ENCODE data around the gene CRTC3.

The CRTC3 gene

GRCh38 chr15:90489514-90489913 lies 40.2 kb upstream of the CRTC3 start:
- no peak overlapping the region for H3K4me3 ChIP-seq (ENCODE audit: low read length)
- TF ChIP-seq CTCF (conservative IDR thresholded peaks at IDR 0.05; ENCODE audit: low read depth, low read length): no peak
- no peak for DNase-seq (ENCODE audit: low read depth)

GRCh38 chr15:90489944-90490343 lies 39.8 kb upstream of the CRTC3 start:
- TF ChIP-seq CTCF (conservative IDR thresholded peaks at IDR 0.05; ENCODE audit: low read depth, low read length): no peak
- H3K4me3 ChIP-seq (ENCODE audit: low read length): no peak overlapping the region
- DNase-seq (ENCODE audit: low read depth): no peak

GRCh38 chr15:90493647-90494046 lies 36.1 kb upstream of the CRTC3 start:
- DNase-seq (ENCODE audit: low read depth): no peak
- TF ChIP-seq CTCF (conservative IDR thresholded peaks at IDR 0.05; ENCODE audit: low read depth, low read length): no peak
- H3K4me3 ChIP-seq (ENCODE audit: low read length): no peak overlapping the region

- TF ChIP-seq CTCF (conservative IDR thresholded peaks at IDR 0.05; ENCODE audit: low read depth, low read length): no peak
- DNase-seq (ENCODE audit: low read depth): no peak
- H3K4me3 ChIP-seq (ENCODE audit: low read length): no peak overlapping the region
Observed at GRCh38 chr15:90495067-90495466, 34.7 kb upstream of the CRTC3 start.

- H3K4me3 ChIP-seq (ENCODE audit: low read length): no peak overlapping the region
- TF ChIP-seq CTCF (conservative IDR thresholded peaks at IDR 0.05; ENCODE audit: low read depth, low read length): no peak
- no peak for DNase-seq (ENCODE audit: low read depth)
Observed at GRCh38 chr15:90496791-90497190, 32.9 kb upstream of the CRTC3 start.

GRCh38 chr15:90497376-90497775 lies 32.3 kb upstream of the CRTC3 start:
- no peak for TF ChIP-seq CTCF (conservative IDR thresholded peaks at IDR 0.05; ENCODE audit: low read depth, low read length)
- no peak for DNase-seq (ENCODE audit: low read depth)
- no peak overlapping the region for H3K4me3 ChIP-seq (ENCODE audit: low read length)

- H3K4me3 ChIP-seq (ENCODE audit: low read length): no peak overlapping the region
- TF ChIP-seq CTCF (conservative IDR thresholded peaks at IDR 0.05; ENCODE audit: low read depth, low read length): no peak
- no peak for DNase-seq (ENCODE audit: low read depth)
Observed at GRCh38 chr15:90497912-90498311, 31.8 kb upstream of the CRTC3 start.

All from retinal pigment epithelial cell (primary cell).